GM10266 (cell line): Measurements from ENCODE around the gene STAP2.

Experiments
- DNase-seq: peaks from one replicate; pipeline ENCODE4 v3.0.0; 2012; ENCODE audit errors: extremely low spot score
- TF ChIP-seq, protein P1 (sequence below): IDR thresholded peaks from 2 replicates; pipeline ENCODE4 v1.5.1; 2012; ENCODE audit warnings: mild to moderate bottlenecking, low read depth; ENCODE audit not compliant: control insufficient read depth, insufficient read depth; ENCODE audit errors: missing control alignments

Gene STAP2

DNA sequence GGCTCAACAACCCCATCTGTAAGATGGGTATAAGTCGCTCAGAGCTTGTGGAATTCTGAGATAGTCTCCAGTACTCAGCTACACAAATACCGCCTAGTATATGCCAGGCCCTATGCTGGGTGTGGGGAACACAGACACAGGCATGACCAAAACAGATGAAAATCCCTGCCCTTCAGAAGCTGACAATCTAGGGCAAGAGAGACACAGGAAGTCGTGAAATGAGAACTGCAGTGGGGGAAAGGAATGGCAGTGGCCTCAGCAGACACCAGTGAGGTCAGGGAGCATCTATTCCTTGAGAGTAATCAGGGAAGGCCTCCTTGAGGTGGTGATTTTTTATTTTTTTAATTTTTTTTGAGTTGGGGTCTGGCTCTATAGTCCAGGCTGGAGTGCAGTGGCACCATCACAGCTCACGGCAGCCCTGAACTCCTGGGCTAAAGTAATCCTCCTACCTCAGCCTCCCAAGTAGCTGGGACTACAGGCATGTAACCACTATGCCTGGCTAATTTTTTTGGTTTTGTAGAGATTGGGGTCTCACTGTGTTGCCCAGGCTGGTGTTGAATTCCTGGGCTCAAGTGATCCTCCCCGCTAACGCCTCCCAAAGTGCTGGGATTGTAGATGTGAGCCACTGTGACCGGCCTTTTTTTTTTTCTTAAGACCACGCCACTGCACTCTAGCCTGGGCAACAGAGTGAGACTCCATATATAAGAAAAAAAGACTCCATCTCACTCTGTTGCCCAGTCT, 39.6 kb downstream of the STAP2 start:
- TF ChIP-seq, protein P1, sequence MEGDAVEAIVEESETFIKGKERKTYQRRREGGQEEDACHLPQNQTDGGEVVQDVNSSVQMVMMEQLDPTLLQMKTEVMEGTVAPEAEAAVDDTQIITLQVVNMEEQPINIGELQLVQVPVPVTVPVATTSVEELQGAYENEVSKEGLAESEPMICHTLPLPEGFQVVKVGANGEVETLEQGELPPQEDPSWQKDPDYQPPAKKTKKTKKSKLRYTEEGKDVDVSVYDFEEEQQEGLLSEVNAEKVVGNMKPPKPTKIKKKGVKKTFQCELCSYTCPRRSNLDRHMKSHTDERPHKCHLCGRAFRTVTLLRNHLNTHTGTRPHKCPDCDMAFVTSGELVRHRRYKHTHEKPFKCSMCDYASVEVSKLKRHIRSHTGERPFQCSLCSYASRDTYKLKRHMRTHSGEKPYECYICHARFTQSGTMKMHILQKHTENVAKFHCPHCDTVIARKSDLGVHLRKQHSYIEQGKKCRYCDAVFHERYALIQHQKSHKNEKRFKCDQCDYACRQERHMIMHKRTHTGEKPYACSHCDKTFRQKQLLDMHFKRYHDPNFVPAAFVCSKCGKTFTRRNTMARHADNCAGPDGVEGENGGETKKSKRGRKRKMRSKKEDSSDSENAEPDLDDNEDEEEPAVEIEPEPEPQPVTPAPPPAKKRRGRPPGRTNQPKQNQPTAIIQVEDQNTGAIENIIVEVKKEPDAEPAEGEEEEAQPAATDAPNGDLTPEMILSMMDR, result no peak
- no peak for DNase-seq

DNA sequence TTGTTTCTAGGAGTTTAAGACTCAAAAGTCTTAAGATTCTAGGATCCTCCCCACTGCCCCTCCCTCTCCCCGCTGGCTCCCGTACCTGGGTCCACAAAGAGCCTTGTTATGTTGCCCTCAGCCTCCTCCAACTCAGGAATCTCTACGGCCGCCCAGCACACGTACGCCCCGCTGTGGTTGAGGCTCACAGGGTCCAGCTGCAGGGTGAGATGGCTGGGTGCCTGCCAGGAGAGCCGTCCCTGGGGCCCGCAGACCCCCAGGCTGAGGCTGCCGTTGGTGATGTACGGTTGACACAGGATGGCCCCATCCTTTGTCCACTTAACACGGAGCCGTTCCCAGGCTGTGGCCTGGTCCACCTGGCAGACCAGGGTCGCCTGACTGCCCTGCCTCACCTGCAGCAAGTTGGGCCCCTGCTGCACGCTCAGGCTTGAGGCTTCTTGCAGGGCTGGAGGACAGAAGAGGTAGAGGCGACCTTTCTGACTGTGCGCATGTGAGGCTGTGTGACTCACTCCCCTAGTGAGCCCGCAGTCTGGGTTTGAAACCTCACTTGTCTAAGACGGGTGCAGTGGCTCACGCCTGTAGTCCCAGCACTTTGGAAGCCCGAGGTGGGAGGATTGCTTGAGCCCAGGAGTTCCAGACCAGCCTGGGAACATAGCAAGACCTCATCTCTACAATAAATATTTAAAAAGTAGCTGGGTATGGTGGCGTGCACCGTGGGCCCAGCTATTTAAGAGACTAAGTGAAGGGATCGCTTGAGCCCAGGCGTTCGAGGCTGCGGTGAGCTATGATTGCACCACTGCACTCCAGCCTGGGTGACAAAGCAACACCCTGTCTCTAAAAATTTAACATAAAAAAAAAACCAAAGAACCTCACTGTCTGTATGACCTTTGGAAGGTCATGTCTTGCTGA, 40.5 kb downstream of the STAP2 start:
- DNase-seq, result no peak
- TF ChIP-seq, protein P1, result no peak

DNA sequence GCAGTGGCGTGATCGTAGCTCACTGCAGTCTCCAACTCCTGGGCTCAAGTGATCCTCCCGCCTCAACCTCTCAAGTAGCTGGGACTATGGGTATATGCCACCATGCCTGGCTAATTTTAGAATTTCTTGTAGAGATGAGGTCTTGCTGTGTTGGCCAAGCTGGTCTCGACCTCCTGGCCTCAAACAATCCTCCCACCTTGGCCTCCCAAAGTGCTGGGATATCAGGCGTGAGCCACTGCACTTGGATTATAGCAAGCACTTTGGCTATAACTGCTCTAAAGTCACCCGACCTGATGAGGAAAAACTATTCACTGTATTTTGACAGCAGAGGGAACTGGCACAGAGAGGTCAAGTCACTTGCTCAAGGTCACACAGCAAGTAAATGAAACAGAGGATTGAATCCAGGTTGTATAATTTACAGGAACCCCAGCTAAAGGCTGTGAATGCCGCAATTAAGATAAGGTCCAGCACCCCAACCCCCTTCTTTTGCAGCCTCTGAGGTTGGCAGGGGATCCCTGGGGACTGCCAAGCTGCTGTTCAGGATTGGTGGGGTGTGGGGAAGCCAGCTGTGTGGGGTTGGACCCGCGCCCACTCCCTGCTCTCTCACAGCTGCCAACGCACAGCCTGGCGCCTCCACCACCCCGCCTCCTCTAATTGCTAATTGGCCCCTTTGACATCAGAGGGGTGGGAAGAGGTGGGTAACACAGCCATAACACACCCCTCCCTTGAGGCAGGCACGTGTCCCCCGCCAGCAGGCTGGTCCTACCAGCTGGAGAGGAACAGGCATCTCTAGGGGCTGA, 42.5 kb downstream of the STAP2 start:
- no peak for DNase-seq
- TF ChIP-seq, protein P1, result no peak

DNA sequence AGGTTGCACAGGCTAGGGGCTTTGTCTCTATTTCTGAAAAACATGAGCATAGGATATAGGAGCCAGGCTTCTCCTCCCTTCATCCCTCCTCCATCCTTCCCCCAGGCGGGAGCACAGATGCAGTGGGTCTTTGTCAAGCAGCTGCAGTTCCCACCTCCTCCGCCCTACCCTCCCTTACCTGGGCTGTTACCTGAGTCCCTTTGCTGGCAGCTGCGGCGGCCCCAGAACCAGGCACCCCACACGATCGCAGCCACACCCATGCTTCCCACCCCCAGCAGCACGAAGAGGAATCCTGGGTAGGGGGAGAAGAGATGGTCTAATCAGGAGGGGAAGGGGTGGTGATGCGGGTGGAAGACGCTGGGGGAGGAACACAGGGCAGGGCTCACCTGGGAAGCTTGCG, 44.2 kb downstream of the STAP2 start:
- TF ChIP-seq, protein P1, result no peak
- no peak for DNase-seq

DNA sequence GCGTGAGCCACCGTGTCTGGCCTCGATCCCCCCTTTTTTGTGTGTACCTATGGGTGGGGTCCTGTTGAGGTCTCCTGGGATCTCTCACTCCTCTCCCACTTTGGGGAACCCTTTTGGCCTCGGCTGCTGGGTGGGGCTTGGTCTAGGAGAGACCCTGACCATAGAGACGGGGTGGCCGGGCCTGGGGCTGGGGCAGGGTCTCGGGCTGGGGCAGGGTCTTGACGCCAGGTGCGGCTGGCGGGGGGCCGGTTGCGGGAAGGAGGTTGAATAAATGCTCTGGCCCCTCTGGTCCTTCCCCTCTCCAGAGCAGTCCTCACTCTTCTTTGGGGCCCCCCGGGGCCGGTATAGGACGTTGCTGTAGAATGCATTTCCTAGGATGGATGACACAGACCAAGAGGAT, 46.1 kb downstream of the STAP2 start:
- no peak for DNase-seq
- TF ChIP-seq, protein P1, result no peak

DNA sequence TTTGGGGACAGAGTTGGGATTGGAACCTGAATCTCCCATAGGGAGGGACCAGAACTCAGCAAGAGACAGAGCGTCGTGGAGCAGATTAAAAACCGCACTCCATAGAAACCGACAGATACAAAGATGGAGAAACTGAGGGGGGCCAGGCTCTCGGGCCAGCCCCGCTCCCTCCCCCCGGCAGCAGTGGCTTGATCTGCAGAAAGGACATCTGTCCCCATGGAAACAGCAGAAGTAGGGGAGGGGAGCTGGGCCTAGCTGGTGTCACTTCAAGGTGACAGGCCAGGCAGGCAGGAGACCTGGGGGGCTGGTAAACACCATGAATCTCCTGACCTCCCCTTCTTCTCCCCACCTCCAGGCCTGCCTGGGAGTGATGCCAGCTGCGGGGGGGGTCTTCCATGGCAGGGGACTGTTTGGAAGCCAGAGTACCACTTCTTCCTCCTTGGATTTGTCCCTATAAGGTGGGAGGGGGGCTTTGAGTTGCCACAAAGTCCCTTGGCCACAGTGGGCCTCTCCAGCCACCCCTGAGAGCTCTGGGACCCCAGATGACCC, 47.4 kb downstream of the STAP2 start:
- DNase-seq, result no peak
- TF ChIP-seq, protein P1, result no peak
